Effector CD8-positive, alpha-beta T cell (primary cell): Measurements from ENCODE around the gene SLC1A2.
A peak's percentile ranks its signal among the peaks of the same experiment; 100 is the strongest.

Experiments used
- DNase-seq: peaks from one replicate; lab custom pipeline; 2025; lab: John Stamatoyannopoulos, UW

SLC1A2 gene

GRCh38 chr11:35271031-35271430, 148.3 kb downstream of the SLC1A2 start:
- no peak for DNase-seq

GRCh38 chr11:35270342-35270741, 149.0 kb downstream of the SLC1A2 start:
- DNase-seq, result no peak

DNA sequence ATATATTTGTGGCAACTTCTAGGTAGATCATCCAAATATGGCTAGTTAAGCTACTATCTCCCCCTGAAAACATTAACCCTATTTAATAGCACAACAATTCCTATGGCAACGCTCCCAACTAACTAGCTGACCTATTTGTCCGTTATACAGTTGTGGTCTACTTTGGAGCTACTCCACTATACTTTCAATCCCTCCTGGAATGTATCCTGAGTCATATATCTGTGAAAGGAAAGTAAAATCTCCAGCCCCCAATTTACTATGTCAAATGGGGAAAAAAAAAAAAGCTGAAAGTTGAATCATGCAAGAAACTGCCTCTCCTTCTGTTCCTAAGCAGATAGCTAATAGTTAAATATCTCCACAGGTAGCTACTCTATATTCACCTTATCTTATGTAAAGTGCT, 151.9 kb downstream of the SLC1A2 start:
- DNase-seq, result no peak

GRCh38 chr11:35265755-35266454, 153.5 kb downstream of the SLC1A2 start:
- no peak for DNase-seq

GRCh38 chr11:35262735-35263134, 156.6 kb downstream of the SLC1A2 start:
- DNase-seq, result no peak

DNA sequence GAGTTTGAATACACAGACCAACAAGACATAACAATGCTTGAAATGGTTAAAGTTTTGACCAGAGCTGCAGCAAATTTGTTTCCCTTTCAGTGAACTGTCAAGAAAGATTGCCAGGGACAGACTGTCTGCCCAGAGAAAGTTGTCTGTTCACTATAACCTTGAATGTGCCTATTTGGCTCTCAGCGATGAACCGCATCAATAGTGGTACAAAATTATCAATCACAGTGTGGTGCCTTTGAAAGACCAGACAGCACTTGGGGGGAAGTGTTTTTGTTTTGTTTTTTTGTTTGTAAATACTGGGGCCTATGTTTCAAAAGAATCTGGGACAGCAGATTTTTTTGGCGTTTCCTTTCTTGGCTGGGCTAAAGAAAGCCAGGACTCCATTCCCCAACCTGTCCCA, 157.3 kb downstream of the SLC1A2 start:
- no peak for DNase-seq

GRCh38 chr11:35261197-35261596, 158.2 kb downstream of the SLC1A2 start:
- no peak for DNase-seq

GRCh38 chr11:35260342-35260985, 158.9 kb downstream of the SLC1A2 start:
- no peak for DNase-seq

DNA sequence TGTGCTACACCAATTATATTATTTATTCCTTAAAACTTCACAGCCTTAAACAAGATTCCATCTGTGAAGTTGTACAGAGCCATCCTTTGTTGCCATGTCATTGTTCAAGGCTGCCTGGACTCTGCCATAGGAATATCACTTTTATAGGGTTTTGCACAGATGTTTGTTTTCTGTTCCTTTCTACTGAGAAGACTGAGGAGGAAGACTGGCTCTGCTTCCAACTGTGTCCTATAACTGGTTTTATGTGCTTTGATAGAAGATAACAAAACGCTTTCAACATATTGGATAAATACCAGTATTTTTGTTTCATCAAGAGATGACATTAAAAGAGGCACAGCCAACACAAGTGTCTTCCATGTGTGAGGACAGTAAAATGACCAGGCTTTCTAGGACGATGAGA, 159.8 kb downstream of the SLC1A2 start:
- no peak for DNase-seq

DNA sequence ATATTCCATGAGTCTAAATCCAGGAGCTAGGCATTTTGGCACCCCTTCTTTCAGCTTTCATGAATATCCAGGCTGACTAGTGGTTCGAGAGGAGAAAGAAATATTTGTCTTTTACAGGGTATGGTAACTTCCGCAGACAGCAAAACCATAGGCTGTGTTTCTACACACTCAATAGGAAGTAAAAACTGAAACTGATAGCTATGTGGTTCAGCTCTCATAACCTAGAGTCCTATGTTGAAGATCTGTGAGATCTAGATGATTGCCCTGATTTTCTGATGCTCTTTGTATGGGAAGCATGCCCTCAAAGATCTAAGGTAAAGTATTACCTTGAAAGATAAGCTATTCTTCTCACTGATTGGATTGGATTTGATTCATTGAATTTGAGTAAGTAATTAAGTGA, 162.1 kb downstream of the SLC1A2 start:
- no peak for DNase-seq

GRCh38 chr11:35256296-35256695, 163.1 kb downstream of the SLC1A2 start:
- DNase-seq, result no peak

DNA sequence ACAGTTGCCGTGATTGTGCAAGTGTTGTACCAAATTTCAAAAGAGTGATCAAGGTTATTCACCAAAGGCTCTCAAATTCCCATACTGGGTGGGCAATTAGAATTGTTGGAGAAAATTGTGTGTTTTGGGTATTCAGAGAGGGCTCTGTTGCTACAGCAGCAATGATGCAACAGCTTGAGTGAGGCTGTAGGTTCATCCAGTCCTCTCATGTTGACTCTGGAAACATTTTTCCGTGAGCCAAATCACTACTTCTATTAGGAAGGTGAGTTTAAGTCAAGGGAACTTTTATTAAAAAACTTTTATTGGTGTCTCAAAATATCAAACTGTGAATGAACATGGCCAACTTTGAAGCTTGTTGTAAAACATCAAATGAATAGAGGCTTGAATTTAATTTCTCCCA, 163.8 kb downstream of the SLC1A2 start:
- DNase-seq, result no peak

DNA sequence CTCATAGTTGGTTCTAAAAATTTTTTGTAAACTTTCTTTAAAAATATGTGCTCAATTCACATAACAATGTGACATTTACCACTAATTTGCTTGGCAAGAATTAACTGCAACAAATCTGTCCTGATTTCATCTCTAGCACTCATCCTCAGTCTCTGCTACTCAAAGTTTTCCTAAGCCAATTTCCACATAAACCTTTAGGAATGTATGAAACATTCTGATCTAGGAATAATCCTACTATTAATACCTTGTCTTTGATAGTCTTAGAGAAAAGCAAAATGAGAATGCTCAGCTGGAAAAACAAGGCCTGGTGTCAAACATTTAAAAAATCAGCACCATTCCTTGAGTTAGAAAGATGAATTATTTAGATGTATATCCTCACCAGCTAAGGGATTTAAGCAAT, 166.1 kb downstream of the SLC1A2 start:
- DNase-seq, result no peak

- DNase-seq, result no peak
These were observed 168.7 kb downstream of the SLC1A2 start for GRCh38 chr11:35250621-35251020.

DNA sequence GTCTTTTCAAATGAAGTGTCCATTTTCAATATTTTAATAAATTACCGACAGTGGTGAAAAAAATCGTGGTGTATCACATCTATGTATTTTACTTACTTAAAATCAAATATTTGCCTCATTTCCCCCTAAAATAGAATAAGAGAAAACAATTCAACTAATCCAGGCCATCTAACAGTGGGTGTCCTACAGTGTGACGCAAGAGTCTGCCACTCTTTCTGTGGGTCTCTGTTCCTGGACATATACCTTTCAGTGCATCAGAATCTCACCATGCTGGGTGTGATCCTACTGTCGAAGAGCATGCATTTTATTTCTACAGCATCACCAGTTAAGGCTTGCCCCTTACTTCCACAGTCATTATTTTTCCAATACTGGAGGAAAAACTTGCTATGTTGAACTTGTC, 169.2 kb downstream of the SLC1A2 start:
- no peak for DNase-seq

DNA sequence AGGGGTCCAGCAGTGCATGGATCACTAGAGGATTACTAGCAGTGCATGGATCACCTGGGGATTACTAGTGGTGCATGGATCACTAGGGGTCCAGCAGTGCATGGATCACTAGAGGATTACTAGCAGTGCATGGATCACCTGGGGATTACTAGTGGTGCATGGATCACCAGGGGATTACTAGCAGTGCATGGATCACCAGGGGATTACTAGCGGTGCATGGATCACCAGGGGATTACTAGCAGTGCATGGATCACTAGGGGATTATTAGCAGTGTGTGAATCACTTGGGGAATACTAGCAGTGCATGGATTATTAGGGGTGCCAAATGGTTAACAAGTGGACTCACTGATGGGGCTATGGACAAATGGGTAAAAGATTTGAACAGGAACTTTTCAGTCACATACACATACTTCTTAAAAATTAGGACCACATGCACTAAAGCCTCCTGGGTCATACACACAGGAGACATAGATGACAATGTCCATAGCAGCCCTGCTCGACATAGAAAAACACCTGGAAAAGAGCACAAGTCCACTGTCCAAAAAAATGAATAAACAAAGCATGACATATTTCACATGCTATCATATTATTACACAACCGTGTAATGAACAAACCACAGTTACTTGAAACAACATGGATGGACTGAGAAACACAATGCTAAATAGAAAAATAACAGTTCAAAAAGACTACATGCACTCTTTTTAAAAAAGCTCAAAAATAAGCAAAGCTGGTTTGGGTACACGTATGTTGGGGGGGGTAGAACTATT, 170.6 kb downstream of the SLC1A2 start:
- no peak for DNase-seq

GRCh38 chr11:35247863-35248262, 171.5 kb downstream of the SLC1A2 start:
- DNase-seq, result no peak

- DNase-seq, result peak; percentile 28
These were observed 171.9 kb downstream of the SLC1A2 start for GRCh38 chr11:35247428-35247827.

DNA sequence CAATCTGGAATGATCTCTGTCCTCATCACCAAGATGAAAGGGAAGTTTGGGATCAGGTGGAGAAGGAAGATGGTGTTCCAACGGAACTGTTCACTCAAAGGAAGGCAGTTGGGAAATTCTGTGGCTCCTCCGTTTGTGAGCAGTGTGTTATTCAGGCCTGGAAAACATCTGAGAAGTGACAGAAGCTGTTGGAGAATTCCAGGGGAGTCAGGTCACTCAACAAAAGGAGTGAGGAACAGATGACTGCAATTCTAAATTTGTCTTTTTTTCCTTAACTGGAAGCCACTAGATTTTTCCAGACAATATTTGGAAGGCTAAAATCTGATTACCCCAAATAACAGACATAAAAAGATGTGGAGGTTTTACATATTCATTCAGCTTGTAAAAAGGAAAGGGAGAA, 172.6 kb downstream of the SLC1A2 start:
- no peak for DNase-seq

DNA sequence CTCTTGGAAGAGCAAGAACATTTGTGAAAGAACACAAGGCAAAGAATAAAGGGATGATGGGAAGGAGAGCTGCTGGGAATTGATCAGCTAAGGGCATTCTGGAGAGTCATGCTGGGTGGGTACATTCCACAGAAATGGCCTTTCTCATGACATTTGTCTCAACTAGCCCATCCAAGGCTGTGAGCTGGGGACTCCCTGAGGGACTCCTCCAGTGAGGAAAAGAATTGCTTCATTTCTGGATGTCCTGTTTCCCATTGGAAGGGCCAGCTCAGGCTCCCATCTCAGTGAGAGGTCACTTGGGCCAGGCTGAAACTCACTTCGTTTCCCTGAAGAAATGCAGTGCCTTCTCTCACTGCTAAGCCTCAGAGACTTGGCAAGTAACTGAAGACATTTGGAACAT, 173.6 kb downstream of the SLC1A2 start:
- no peak for DNase-seq

DNA sequence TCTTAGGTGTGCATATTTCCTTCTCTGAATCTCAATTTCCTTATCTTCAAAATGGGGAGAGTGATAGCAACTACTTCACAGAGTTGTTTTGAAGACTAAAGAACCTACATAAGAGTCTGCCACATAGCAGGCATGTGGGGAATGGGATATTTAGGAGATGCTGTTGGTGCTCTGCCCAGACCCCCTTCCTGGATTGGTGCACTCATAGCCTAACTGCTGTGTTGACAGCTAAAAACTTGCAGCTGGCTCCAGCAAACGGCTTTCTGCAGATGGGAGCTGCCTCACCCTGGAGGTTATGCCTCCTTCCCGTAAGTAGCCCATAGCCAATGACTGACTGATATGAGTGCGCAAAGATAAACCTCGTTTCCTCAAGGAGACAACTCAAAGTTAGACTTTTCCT, 174.3 kb downstream of the SLC1A2 start:
- no peak for DNase-seq

GRCh38 chr11:35243774-35244173, 175.6 kb downstream of the SLC1A2 start:
- DNase-seq, result no peak
